Glutamatergic neuron (in vitro differentiated cells): ENCODE data around the gene CRTAP. TPM values are rescaled to one million over a fixed set of nuclear protein-coding genes. Genes with fewer than 3 reads are reported as not detected.

Experiments used
- DNase-seq: peaks from one replicate; pipeline ENCODE4 v3.0.0; 2022
- H3K27ac Mint-ChIP-seq: one replicate; pipeline ENCODE4 v1.8.0; 2020; ENCODE audit warnings: mild to moderate bottlenecking, mixed read lengths, inconsistent platforms; ENCODE audit not compliant: unreplicated experiment
- H3K27me3 Mint-ChIP-seq: one replicate; pipeline ENCODE4 v1.8.0; 2020; ENCODE audit warnings: mild to moderate bottlenecking, moderate library complexity, mixed read lengths, inconsistent platforms; ENCODE audit not compliant: unreplicated experiment
- H3K36me3 Mint-ChIP-seq: one replicate; pipeline ENCODE4 v1.8.0; 2020; ENCODE audit warnings: mild to moderate bottlenecking, mixed read lengths, inconsistent platforms; ENCODE audit not compliant: unreplicated experiment
- H3K4me1 Mint-ChIP-seq: one replicate; pipeline ENCODE4 v1.8.0; 2020; ENCODE audit warnings: mild to moderate bottlenecking, low read depth, mixed read lengths, inconsistent platforms; ENCODE audit not compliant: unreplicated experiment
- H3K4me3 Mint-ChIP-seq: one replicate; pipeline ENCODE4 v1.8.0; 2020; ENCODE audit warnings: mild to moderate bottlenecking, mixed read lengths, inconsistent platforms; ENCODE audit not compliant: unreplicated experiment
- H3K9me3 Mint-ChIP-seq: one replicate; pipeline ENCODE4 v1.8.0; 2020; ENCODE audit warnings: mild to moderate bottlenecking, moderate library complexity, mixed read lengths, inconsistent platforms; ENCODE audit not compliant: unreplicated experiment
- CTCF ChIP-seq: fragments of 200-600 bp; sonication (generic); IDR thresholded peaks from one replicate; pipeline ENCODE4 v1.5.0; 2021; ENCODE audit not compliant: partially characterized antibody, unreplicated experiment
- total RNA-seq: library from RNA; stranded (reverse); fragmentation: NEBNext Ultra II Directional; extraction: Animal tissue kit (Norgen Biotek cat#: 25700); gene quantifications from one replicate; pipeline ENCODE4 v1.2.1, GENCODE V29; 2021; ENCODE audit not compliant: unreplicated experiment

The CRTAP gene
- total RNA-seq, 1 donor from 2014 or later: 43.2 TPM

DNA sequence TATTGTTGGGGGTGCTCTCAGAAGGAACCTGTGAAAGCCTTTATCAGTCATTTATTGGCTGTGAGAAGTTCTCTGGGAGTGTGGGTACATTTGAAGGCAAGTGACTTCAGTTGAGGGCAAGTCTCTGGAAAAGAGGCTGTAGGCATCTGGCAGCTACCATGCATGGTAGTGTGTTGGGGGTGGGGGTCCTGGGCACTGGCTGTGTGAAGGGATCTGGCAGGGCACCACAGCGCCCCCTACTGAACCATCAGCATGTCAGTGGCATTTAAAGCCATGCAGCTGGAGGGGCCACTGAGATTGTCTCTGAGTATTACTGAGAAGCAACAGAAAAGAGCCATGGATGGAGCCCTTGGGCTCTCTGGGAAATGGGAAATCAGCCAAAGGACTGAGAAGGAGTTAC, 30.6 kb downstream of the CRTAP start:
- H3K27ac Mint-ChIP-seq: no peak overlapping the region
- H3K36me3 Mint-ChIP-seq: peaks cover 5% of the 10 kb centered on the region
- peaks cover 4% of the 10 kb centered on the region for H3K9me3 Mint-ChIP-seq
- peaks cover 2% of the 10 kb centered on the region for H3K27me3 Mint-ChIP-seq
- peaks cover 8% of the 10 kb centered on the region for H3K4me1 Mint-ChIP-seq
- TF ChIP-seq CTCF: peak; percentile 18
- no peak for DNase-seq
- no peak overlapping the region for H3K4me3 Mint-ChIP-seq

DNA sequence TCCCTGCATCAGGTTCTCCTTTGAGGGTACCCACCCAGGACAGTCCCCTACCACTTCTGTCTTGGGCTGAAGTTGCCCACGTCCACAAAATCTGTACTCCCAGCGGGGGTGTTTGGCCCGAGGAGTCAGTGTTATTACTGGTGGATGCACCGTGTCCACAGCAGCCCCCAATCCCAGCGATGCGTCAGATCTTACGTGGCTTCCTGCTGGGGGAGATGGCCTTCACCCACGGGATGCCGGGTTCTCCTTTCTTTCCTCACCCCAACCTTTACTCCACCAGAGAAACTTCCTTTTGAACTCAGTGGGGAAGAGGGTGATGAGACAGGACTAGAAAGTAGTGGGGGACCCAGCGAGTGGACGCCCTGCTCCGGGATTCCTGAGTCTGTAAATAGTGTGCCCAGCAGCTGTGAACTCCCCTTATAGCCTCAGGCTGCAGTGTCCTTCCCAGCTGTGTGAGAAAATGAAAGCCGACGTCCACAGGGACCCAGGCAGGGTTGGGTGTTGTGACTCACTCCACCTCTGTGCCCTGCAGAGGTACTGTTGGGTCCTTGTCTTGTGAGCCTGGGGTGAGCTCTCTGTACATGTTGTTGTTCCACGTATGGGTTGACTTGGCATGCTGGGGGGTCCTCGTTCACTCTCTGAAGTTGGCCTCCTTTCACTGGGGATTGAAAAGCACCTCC, 31.5 kb downstream of the CRTAP start:
- Mint-ChIP-seq H3K4me1 (peaks cover 8% of the 10 kb centered on the region), H3K4me3 (no peak overlapping the region), H3K27ac (no peak overlapping the region), H3K27me3 (peaks cover 2% of the 10 kb centered on the region), H3K9me3 (peaks cover 4% of the 10 kb centered on the region), H3K36me3 (peaks cover 5% of the 10 kb centered on the region)
- TF ChIP-seq CTCF: no peak
- DNase-seq: no peak

DNA sequence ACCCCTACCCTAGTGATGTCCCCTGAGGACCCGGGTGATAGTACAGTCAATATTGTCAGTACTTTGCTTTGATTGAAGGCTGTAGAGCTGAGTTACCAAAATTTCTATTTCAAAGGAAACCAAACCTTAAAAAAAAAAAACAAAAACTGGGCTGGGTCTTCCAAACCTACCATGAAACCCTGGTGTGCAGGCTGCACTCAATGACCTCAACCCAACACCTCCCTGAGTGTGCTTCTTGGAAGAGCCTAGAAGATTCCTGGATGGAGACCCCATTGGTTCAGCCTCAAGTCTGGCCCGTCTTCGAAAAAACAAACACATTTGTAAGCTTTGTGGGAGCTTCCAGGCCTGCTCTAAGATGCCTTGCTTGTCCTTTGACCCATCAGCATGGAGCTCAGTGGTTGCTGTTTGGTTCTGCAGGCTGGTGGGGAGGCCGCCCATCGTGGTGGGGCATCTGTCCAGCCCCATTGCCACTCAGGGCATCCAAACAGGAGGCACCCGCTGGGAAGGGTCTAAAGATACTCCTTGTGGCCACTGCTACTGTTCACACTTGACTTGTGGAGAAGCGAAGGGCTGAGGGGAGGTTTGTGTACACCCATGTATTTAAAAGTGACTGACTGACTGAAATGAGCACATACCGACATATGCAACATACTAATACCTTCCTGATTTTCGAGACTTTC, 32.2 kb downstream of the CRTAP start:
- H3K4me1 Mint-ChIP-seq: peaks cover 3% of the 10 kb centered on the region
- TF ChIP-seq CTCF: no peak
- no peak for DNase-seq
- H3K9me3 Mint-ChIP-seq: peaks cover 4% of the 10 kb centered on the region
- H3K27ac Mint-ChIP-seq: no peak overlapping the region
- peaks cover 5% of the 10 kb centered on the region for H3K36me3 Mint-ChIP-seq
- H3K4me3 Mint-ChIP-seq: no peak overlapping the region
- peaks cover 2% of the 10 kb centered on the region for H3K27me3 Mint-ChIP-seq

GRCh38 chr3:33146791-33147445, 33.1 kb downstream of the CRTAP start:
- Mint-ChIP-seq H3K36me3 (peaks cover 5% of the 10 kb centered on the region), H3K4me1 (no peaks in the 10 kb centered on the region), H3K27ac (no peak overlapping the region), H3K4me3 (no peak overlapping the region), H3K27me3 (peaks cover 2% of the 10 kb centered on the region), H3K9me3 (peaks cover 4% of the 10 kb centered on the region)
- no peak for TF ChIP-seq CTCF
- no peak for DNase-seq

DNA sequence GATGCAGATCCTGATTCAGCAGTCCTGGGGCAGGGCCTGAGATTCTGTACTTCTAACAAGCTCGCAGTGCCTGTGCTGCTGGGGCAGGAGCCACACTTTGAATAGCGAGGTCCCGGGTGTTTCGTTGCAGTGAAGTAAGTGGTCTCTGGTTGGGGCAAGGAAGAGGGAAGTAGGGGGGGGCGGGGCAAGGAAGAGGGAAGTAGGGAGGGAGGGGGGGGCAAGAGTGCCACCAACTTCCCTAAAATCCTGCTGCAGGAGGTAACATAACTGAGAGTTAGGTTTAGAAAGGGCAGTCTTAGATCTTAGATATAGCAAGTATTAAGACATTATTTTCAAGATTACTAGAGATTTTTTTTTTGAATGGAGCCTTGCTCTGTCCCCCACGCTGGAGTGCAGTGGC, 35.5 kb downstream of the CRTAP start:
- no peak for DNase-seq
- Mint-ChIP-seq H3K9me3 (peaks cover 2% of the 10 kb centered on the region), H3K4me3 (no peak overlapping the region), H3K36me3 (peaks cover 10% of the 10 kb centered on the region), H3K27ac (no peak overlapping the region), H3K27me3 (peaks cover 9% of the 10 kb centered on the region), H3K4me1 (no peaks in the 10 kb centered on the region)
- no peak for TF ChIP-seq CTCF
